RKO (cell line): ENCODE measurements around the gene TMEM229B.

Source experiments
- DNase-seq: peaks from one replicate; pipeline ENCODE4 v3.0.0-alpha.2; 2016; ENCODE audit warnings: low spot score

TMEM229B gene

DNA sequence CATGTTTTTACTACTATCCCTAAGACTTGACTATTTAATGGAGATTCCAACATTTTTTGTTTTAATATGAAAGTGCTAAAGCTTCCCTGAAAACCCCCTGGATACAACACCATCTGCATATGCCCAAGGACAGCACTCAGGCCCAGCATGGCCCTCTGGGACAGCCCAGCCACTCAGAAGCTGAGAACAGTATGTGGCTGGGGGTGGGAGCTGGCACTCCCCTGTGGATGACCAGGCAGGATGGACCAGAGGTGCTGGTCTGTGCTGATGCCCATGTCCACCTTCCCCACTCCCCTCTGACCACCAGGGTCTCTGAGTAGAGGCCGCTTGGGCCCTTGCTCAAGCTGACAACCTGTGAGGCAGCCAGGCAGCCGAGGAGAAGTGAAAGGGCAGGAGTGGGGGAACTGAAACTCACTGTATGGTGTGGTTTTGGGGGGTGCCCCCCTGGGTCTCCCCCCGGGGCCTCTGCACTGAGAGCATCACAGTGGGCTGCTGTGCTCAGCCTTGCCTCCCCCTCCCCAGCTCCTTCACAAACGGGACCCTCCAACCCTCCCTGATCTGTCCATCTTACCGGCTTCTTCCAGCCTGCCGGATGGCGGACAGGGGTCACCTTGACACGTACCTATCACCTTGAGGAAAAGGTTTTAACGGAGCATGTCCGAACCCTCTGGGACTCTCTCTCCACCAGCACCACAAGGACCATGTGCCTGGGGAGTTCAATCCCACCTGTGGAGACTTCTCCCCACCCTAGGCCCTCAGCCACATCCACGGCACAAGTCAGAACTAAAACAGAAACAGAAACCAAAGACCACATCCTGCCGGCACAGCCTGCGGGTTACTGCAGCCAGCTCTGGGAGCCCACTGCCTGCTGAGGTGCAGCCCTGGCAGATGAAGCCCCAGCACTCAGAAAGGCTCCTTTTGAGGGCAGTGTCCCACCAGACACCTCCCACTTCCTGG, at the start of gene TMEM229B:
Gene TMEM229B (minus strand): TSS at position 785 of the 957 bp plus-strand sequence. CDS start 14,798 bp downstream, outside the sequence.
- DNase-seq: no peak

- no peak for DNase-seq
Measured at GRCh38 chr14:67537736-67538135, 49.2 kb upstream of the TMEM229B start.

GRCh38 chr14:67536087-67536486, 47.6 kb upstream of the TMEM229B start:
- no peak for DNase-seq

- DNase-seq: peak; percentile 49
Measured at GRCh38 chr14:67533754-67534085, 45.2 kb upstream of the TMEM229B start.

DNA sequence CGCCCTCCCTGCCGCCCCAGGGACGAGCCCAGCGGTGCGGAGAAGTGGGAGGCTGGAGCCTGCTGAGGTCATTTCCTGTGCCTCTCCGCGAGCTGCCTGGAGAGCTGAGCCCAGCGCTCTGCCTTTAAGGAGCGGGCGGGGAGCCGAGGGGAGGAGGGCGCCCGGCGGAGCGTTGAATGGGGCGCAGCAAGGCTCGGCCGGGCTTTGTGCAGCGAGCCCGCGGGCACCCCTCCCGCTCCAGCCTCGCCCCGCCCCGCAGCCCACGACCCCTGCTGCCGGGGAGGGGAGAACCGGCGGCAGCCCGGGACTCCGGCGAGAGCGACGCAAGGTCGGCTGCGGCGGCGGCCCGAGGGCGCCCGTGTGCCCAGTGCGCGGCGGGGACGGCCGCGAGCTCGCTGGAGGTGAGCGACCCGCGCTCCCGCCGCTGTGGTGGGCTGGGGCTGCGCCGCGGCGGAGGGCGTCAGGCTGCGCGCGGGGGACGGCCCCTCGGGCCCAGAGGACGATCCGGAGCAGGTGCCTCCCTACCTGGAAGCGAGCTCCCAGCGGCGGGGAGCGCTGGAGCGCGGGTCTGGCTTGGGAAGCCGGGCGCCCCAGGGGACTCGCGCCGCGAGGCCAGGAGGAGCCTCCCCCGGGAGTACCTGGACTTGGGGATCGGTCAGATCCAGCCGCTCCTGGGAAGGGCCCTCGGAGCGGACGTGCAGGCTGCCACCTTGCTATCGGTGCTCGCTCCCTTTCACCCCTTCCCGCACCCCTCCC, 44.7 kb upstream of the TMEM229B start, which contains the start of gene PLEKHH1:
Gene PLEKHH1 (plus strand): TSS at position 293 of the 756 bp plus-strand sequence. CDS start 8,578 bp downstream, outside the sequence.
- DNase-seq: peak; percentile 87

GRCh38 chr14:67532606-67532997, 44.1 kb upstream of the TMEM229B start:
- DNase-seq: no peak

- no peak for DNase-seq
Measured at GRCh38 chr14:67529947-67530935, 41.7 kb upstream of the TMEM229B start.

- DNase-seq: no peak
Measured at GRCh38 chr14:67528276-67528675, 39.8 kb upstream of the TMEM229B start.

GRCh38 chr14:67527756-67528155, 39.2 kb upstream of the TMEM229B start:
- no peak for DNase-seq

DNA sequence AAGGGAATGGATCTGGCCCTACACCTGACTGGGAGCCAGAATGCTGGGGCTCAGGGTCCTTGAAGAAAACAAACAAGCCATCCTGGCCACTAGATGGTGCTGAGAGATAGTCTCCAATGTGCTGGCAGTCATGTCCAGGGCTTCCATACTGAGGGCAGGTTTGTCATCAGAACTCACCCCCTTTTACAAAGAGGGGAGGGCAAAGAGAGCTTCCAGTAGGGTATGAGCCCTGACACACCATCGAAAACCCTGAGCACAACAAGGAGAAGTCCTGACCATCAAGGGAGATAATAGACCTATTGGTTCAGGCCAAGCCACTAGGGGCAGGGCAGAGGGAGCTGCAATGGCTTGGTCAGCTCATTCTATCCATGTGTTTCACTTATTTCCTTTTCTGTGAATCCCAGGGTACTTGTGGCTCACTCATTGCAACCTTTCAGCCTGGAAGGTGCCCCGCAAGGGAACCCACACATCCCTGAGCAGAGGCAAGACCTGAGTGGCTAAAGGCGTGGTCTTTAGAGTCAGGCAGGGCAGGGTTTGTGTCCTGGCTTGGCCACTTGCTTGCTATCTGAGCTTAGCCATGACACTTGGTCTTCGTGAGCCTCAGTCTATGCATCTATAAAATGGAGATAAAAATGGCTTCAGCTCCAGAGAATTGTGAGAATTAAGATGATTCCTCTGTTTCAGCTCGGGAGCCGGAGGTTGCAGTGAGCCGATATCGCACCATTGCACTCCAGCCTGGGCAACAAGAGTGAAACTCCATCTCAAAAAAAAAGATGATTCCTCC, 38.3 kb upstream of the TMEM229B start:
- DNase-seq: peak; percentile 80

- DNase-seq: no peak
Measured at GRCh38 chr14:67526181-67526580, 37.7 kb upstream of the TMEM229B start.

GRCh38 chr14:67525389-67525788, 36.9 kb upstream of the TMEM229B start:
- DNase-seq: no peak

DNA sequence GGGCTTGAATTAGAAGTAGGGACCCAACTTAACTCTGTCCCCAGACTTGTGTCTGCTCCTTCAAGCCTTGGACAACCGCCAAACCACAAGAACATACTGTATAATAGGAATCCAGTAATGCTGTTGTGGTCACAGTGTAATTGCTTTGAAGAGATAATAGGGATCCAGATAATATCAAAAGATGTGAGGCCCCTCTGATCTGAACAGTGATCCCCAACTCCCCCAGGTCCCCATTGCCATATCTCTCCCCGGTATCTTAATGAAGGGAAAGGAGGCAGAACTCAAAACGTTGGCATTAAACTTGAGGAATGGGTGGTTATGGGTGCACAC, 36.1 kb upstream of the TMEM229B start:
- no peak for DNase-seq

DNA sequence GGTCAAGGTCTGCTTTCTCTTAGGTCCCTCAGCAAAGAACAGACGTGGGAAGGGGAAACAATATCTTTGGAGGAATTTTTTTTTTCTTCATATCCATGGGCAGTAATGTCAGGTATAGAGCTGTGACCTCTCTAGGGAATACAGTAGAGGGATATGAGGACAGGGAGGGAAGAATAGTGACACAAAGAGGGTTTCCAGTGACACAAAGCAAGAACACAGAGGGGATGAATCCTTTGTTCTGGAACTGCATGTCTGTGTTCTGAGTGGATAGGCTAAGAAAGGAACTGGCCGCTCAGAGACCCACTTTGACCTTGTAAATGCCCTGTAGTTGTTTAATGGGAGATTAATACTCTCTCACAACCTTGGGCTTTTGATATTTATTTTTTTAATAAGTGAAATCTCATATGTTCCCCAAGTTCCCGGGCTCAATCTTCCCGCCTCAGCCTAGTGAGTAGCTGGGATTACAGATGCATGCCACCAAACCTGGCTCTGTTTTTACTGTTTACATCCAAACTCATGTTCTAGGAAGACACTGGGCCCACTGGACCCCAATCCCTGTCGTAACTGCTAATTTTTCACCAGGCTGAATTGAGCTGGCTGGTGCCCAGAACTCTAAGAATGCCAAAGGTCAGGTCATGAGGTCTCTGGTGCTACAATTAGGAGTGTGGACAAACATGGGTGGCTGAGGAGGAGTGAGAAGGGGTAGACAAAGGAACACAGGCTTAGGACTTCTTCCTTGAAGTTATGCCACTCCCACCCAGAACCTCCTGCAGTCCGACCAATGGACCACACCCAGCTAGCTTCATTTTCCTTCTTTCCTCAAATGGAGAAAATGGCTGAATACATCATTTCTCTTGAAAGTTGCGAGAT, 35.5 kb upstream of the TMEM229B start:
- no peak for DNase-seq

DNA sequence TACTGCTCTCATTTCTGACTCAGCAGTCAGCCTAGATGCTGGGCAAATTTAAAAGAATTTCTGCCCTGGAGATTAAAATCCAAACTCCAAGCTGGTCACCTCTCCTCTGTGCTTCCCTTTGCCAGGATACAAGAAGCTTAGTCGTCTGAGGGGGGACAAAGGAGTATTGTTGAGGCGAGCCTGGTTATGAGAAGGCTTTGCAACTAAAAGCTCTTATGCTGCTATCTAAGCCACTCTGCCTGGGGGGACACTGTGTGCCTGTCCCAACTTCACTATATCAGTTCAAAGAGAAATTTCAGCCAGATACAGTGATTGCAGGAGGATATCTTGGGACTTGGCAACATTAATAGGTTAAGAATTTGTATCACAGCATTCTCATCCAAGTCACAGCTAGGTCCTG, 33.7 kb upstream of the TMEM229B start:
- no peak for DNase-seq

- no peak for DNase-seq
Measured at GRCh38 chr14:67520482-67520881, 32.0 kb upstream of the TMEM229B start.

- no peak for DNase-seq
Measured at GRCh38 chr14:67519406-67519805, 30.9 kb upstream of the TMEM229B start.

DNA sequence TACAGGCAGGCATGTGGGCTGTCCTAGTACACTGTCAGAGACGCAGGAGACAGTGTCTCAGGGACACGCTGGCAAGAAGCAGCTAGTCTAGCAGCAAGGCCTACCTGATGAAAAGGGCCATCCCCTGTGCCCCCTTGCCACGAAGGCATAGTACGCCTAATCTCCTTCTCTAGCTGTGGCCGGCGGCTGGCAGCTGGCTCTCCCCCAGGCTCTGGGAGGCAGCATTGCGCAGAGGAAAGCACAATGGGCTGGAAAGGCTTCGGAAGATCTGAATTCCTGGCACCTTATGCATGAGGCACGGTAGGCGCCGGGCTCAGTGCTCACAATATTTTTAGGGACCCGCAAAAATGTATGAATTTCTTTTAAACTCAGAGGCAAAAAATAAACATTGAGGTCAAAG, 28.6 kb upstream of the TMEM229B start:
- no peak for DNase-seq

GRCh38 chr14:67516676-67517075, 28.2 kb upstream of the TMEM229B start:
- no peak for DNase-seq
